ENCODE results near the gene RNU4-1.

The RNU4-1 gene

DNA sequence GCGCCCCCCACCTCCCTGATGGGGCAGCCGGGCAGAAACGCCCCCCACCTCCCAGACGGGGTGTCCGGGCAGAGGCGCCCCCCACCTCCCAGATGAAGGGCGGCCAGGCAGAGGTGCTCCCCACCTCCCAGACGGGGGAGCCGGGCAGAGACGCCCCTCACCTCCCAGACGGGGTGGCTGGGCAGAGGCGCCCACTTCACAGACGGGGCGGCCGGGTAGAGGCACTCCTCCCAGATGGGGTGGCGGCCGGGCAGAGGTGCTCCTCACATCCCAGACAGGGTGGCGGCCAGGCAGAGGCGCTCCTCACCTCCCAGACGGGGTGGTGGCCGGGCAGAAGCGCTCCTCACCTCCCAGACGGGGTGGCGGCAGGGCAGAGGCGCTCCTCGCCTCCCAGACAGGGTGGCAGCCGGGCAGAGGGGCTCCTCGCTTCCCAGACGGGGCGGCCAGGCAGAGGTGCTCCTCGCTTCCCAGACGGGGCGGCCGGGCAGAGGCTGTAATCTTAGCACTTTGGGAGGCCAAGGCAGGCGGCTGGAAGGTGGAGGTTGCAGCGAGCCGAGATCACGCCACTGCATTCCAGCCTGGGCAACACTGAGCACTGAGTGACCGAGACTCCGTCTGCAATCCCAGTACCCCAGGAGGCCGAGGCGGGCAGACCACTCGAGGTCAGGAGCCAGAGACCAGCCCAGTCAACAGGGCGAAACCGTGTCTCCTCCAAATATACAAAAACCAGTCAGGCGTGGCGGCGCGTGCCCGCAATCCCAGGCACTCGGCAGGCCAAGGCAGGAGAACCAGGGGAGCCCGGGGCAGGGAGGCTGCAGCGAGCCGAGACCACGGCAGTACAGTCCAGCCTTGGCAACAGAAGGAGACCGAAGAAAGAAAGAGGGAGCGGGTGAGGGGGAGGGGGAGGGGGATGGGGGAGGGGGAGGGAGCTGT lies 14.6 kb downstream of the RNU4-1 start:
- no peaks in the 10 kb centered on the region for H3K79me2 ChIP-seq (ENCODE audit: control insufficient read depth, insufficient read depth, low read length, poor library complexity)
- H3K79me1 ChIP-seq (ENCODE audit: low read length), result peaks cover 10% of the 10 kb centered on the region
- H4K12ac ChIP-seq (ENCODE audit: low read depth, low read length), result no peak overlapping the region
- H3K27me3 ChIP-seq (ENCODE audit: insufficient read depth, low read length), result no peaks in the 10 kb centered on the region
- no peak for DNase-seq
- WGBS (ENCODE audit: extremely low coverage, insufficient coverage, insufficient read length), result no CpG with 5 or more reads among the region's 57 CpGs
- H3K9ac ChIP-seq (ENCODE audit: low read length), result no peak overlapping the region
- H4K91ac ChIP-seq (ENCODE audit: low read depth, low read length), result peak overlapping the region; percentile 57
- H2BK5ac ChIP-seq (ENCODE audit: low read depth, low read length, poor library complexity), result no peak overlapping the region
- H2BK12ac ChIP-seq (ENCODE audit: low read length), result no peak overlapping the region
- H2AFZ ChIP-seq (ENCODE audit: insufficient read depth, low read length, poor library complexity), result no peak overlapping the region
- H3K14ac ChIP-seq (ENCODE audit: low read length), result no peak overlapping the region
- no peak overlapping the region for H3K4me2 ChIP-seq (ENCODE audit: low read length)
- H3K36me3 ChIP-seq (ENCODE audit: control insufficient read depth in 1 of 2, insufficient read depth in 2 of 2, low read length in 2 of 2), result peaks cover 0 to 1% of the 10 kb centered on the region in 2 experiments
- no peak overlapping the region for H3K23ac ChIP-seq (ENCODE audit: low read length)
- H3K9me3 ChIP-seq (ENCODE audit: insufficient read depth, low read depth, low read length), result peaks cover 9% of the 10 kb centered on the region
- H3K4me3 ChIP-seq (ENCODE audit: low read depth, low read length), result no peak overlapping the region
- no peak overlapping the region for H3K4ac ChIP-seq (ENCODE audit: low read depth, low read length)
- no peak overlapping the region for H2BK120ac ChIP-seq (ENCODE audit: insufficient read depth, low read length, poor library complexity)
- no peak overlapping the region for H3K18ac ChIP-seq (ENCODE audit: low read length)
- no peak overlapping the region for H4K8ac ChIP-seq (ENCODE audit: low read depth, low read length)
- H2AK5ac ChIP-seq (ENCODE audit: low read length), result no peak overlapping the region
- peaks cover 4 to 5% of the 10 kb centered on the region in 2 experiments for H3K4me1 ChIP-seq (ENCODE audit: control insufficient read depth in 1 of 2, insufficient read depth in 2 of 2, low read length in 2 of 2)
- H3K27ac ChIP-seq (ENCODE audit: low read depth, low read length), result no peak overlapping the region

DNA sequence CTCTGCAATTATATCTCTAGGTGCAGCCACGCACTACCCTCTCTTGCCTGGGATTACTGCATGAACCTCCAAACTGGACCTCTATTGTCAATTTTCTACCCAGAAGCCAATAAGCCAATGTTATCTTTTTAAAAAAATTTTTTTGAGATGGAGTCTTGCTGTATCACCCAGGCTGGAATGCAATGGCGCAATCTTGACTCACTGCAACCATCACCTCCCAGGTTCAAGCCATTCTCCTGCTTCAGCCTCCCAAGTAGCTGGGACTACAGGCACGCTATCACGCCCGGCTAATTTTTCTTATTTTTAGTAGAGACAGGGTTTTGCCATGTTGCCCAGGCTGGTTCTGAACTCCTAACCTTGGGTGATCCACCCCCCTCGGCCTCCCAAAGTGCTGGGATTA lies 16.3 kb downstream of the RNU4-1 start:
- peak; percentile 75 to 82 for DNase-seq
- Histone ChIP-seq H2AFZ (ENCODE audit: insufficient read depth, low read length, poor library complexity) (no peak overlapping the region), H2AK5ac (ENCODE audit: low read length) (no peak overlapping the region), H3K36me3 (ENCODE audit: control insufficient read depth in 1 of 2, insufficient read depth in 2 of 2, low read length in 2 of 2) (peaks cover 0 to 1% of the 10 kb centered on the region in 2 experiments), H4K8ac (ENCODE audit: low read depth, low read length) (no peak overlapping the region), H3K4me3 (ENCODE audit: low read depth, low read length) (no peak overlapping the region), H3K4ac (ENCODE audit: low read depth, low read length) (no peak overlapping the region), H3K18ac (ENCODE audit: low read length) (no peak overlapping the region), H4K12ac (ENCODE audit: low read depth, low read length) (no peak overlapping the region), H2BK120ac (ENCODE audit: insufficient read depth, low read length, poor library complexity) (no peak overlapping the region), H2BK12ac (ENCODE audit: low read length) (no peak overlapping the region), H3K27ac (ENCODE audit: low read depth, low read length) (no peak overlapping the region), H3K23ac (ENCODE audit: low read length) (no peak overlapping the region), H3K79me2 (ENCODE audit: control insufficient read depth, insufficient read depth, low read length, poor library complexity) (no peaks in the 10 kb centered on the region), H4K91ac (ENCODE audit: low read depth, low read length) (no peak overlapping the region), H3K14ac (ENCODE audit: low read length) (no peak overlapping the region), H3K9me3 (ENCODE audit: insufficient read depth, low read depth, low read length) (peaks cover 9% of the 10 kb centered on the region), H3K4me2 (ENCODE audit: low read length) (no peak overlapping the region), H2BK5ac (ENCODE audit: low read depth, low read length, poor library complexity) (no peak overlapping the region), H3K79me1 (ENCODE audit: low read length) (peaks cover 3% of the 10 kb centered on the region), H3K9ac (ENCODE audit: low read length) (no peak overlapping the region), H3K27me3 (ENCODE audit: insufficient read depth, low read length) (no peaks in the 10 kb centered on the region), H3K4me1 (ENCODE audit: control insufficient read depth in 1 of 2, insufficient read depth in 2 of 2, low read length in 2 of 2) (no peaks in the 10 kb centered on the region)
- WGBS (ENCODE audit: extremely low coverage, insufficient coverage, insufficient read length), result no CpG with 5 or more reads among the region's 6 CpGs

DNA sequence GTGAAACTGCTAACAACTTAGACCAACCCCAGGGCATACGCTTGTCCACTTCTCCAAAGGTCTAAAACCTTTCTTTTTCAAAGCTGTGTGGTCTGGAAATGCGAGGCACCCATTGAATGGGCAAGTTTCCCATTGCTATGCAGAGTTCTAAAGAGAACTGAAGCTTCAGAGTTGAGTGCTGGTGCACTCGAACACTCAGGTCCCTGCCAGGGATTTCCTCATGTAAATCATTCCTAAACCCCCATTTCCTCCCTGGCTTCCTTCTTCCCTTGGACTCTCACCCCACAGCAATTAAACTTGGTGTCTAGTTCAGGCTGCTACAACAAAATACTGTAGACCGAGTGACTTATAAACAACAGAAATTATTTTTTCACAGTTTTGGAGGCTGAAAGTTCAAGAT lies 25.3 kb downstream of the RNU4-1 start:
- no peak overlapping the region for H3K4ac ChIP-seq (ENCODE audit: low read depth, low read length)
- WGBS (ENCODE audit: extremely low coverage, insufficient coverage, insufficient read length), result no CpG with 5 or more reads among the region's 4 CpGs
- no peak overlapping the region for H2AFZ ChIP-seq (ENCODE audit: insufficient read depth, low read length, poor library complexity)

DNA sequence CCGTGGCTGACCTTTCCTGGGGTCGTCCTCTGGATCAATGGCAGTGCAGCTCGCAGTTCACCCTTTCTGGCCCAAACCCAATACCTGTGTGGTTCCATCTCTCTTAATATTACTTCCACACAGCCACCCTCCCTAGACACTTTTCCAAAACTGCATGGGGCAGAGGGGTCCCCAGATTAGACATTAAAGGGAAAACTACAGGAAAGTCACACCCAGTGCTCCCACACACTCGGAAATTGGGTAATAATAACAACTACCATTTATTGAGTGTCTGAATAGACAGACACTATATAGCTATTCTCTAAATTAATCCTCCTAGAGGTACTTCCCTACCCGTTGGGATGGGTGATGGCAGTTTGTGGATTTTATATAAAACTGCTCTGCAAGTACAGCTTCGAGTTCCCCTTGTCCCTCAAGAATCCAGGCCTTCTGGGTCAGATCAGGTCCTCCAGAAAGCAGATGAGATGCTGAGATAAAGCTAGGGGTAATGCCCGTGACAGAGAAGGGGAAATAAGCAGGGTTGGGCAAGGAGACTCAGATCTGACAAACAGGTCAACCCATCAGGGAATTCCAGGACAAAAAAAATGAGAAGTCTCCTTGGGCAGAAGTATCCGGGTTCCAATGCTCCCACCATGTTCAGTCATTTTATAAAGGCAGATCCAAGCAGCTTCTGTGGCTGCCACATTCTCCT lies 26.7 kb downstream of the RNU4-1 start:
- H4K12ac ChIP-seq (ENCODE audit: low read depth, low read length), result no peak overlapping the region
- H3K18ac ChIP-seq (ENCODE audit: low read length), result no peak overlapping the region
- H2BK120ac ChIP-seq (ENCODE audit: insufficient read depth, low read length, poor library complexity), result no peak overlapping the region
- peak overlapping the region; percentile 40 for H2AK5ac ChIP-seq (ENCODE audit: low read length)
- DNase-seq, result no peak
- no peak overlapping the region for H3K23ac ChIP-seq (ENCODE audit: low read length)
- H2AFZ ChIP-seq (ENCODE audit: insufficient read depth, low read length, poor library complexity), result no peak overlapping the region
- H3K4me3 ChIP-seq (ENCODE audit: low read depth, low read length), result no peak overlapping the region
- H3K9ac ChIP-seq (ENCODE audit: low read length), result no peak overlapping the region
- H3K9me3 ChIP-seq (ENCODE audit: insufficient read depth, low read depth, low read length), result no peaks in the 10 kb centered on the region
- peaks cover 24% of the 10 kb centered on the region for H3K79me1 ChIP-seq (ENCODE audit: low read length)
- H2BK5ac ChIP-seq (ENCODE audit: low read depth, low read length, poor library complexity), result no peak overlapping the region
- H3K14ac ChIP-seq (ENCODE audit: low read length), result no peak overlapping the region
- H4K91ac ChIP-seq (ENCODE audit: low read depth, low read length), result peak overlapping the region; percentile 19
- H3K27me3 ChIP-seq (ENCODE audit: insufficient read depth, low read length), result no peaks in the 10 kb centered on the region
- H4K8ac ChIP-seq (ENCODE audit: low read depth, low read length), result no peak overlapping the region
- no CpG with 5 or more reads among the region's 8 CpGs for WGBS (ENCODE audit: extremely low coverage, insufficient coverage, insufficient read length)
- H3K4me1 ChIP-seq (ENCODE audit: control insufficient read depth in 1 of 2, insufficient read depth in 2 of 2, low read length in 2 of 2), result peaks cover 27 to 32% of the 10 kb centered on the region in 2 experiments
- no peak overlapping the region for H3K4ac ChIP-seq (ENCODE audit: low read depth, low read length)
- H3K27ac ChIP-seq (ENCODE audit: low read depth, low read length), result no peak overlapping the region
- peaks cover 0 to 2% of the 10 kb centered on the region in 2 experiments for H3K36me3 ChIP-seq (ENCODE audit: control insufficient read depth in 1 of 2, insufficient read depth in 2 of 2, low read length in 2 of 2)
- no peak overlapping the region for H3K4me2 ChIP-seq (ENCODE audit: low read length)
- H2BK12ac ChIP-seq (ENCODE audit: low read length), result peak overlapping the region; percentile 39
- H3K79me2 ChIP-seq (ENCODE audit: control insufficient read depth, insufficient read depth, low read length, poor library complexity), result peaks cover 36% of the 10 kb centered on the region

More for the DNA sequence above, 25.3 kb downstream of the RNU4-1 start:
- Histone ChIP-seq H2BK12ac (ENCODE audit: low read length) (no peak overlapping the region), H3K79me2 (ENCODE audit: control insufficient read depth, insufficient read depth, low read length, poor library complexity) (peaks cover 24% of the 10 kb centered on the region), H3K14ac (ENCODE audit: low read length) (no peak overlapping the region), H4K12ac (ENCODE audit: low read depth, low read length) (no peak overlapping the region), H3K4me1 (ENCODE audit: control insufficient read depth in 1 of 2, insufficient read depth in 2 of 2, low read length in 2 of 2) (peaks cover 13 to 18% of the 10 kb centered on the region in 2 experiments), H4K91ac (ENCODE audit: low read depth, low read length) (no peak overlapping the region), H2AK5ac (ENCODE audit: low read length) (no peak overlapping the region), H3K9me3 (ENCODE audit: insufficient read depth, low read depth, low read length) (no peaks in the 10 kb centered on the region), H3K27me3 (ENCODE audit: insufficient read depth, low read length) (no peaks in the 10 kb centered on the region), H3K18ac (ENCODE audit: low read length) (no peak overlapping the region), H4K8ac (ENCODE audit: low read depth, low read length) (no peak overlapping the region), H3K79me1 (ENCODE audit: low read length) (peaks cover 22% of the 10 kb centered on the region), H2BK120ac (ENCODE audit: insufficient read depth, low read length, poor library complexity) (no peak overlapping the region), H3K27ac (ENCODE audit: low read depth, low read length) (no peak overlapping the region), H3K4me3 (ENCODE audit: low read depth, low read length) (no peak overlapping the region), H3K4me2 (ENCODE audit: low read length) (no peak overlapping the region), H3K9ac (ENCODE audit: low read length) (no peak overlapping the region), H3K23ac (ENCODE audit: low read length) (no peak overlapping the region), H2BK5ac (ENCODE audit: low read depth, low read length, poor library complexity) (no peak overlapping the region), H3K36me3 (ENCODE audit: control insufficient read depth in 1 of 2, insufficient read depth in 2 of 2, low read length in 2 of 2) (peaks cover 0 to 2% of the 10 kb centered on the region in 2 experiments)
- DNase-seq, result no peak
